Measurements from ENCODE around the gene FHIT. TPM values are rescaled to one million over a fixed set of nuclear protein-coding genes. Genes with fewer than 3 reads are reported as not detected.

Gene FHIT
- total and polyA plus RNA-seq, 4 donors: 2.6 to 21.3 (median 8.7) TPM

DNA sequence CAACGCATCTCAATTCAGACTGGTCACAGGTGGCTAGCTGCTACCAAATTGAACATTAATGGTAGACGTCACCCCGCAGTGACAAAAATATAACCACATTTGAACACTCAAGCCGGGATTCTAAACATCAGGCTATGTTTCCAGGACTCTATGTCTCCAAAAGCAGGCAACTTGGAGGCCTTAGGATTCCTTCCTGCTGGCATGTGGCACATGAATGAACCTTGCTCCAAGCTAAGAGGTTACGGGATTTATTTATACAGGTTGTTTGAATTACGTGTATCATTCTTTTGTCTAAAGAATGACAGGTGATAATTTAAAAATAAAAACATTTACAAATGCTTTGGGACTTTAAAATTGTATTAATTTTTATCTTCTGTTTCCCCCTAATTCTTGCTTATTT lies 1337.0 kb downstream of the FHIT start:
- Histone ChIP-seq H3K27ac (ENCODE audit: low read depth in 1 of 2, low read length in 1 of 2) (no peak overlapping the region), H3K27me3 (ENCODE audit: control insufficient read depth in 3 of 3, insufficient read depth in 3 of 3, low read length in 2 of 3) (no peaks in the 10 kb centered on the region), H3K4me1 (ENCODE audit: control insufficient read depth in 5 of 5, insufficient read depth in 5 of 5, low read length in 5 of 5) (no peaks in the 10 kb centered on the region), H3K9ac (ENCODE audit: insufficient read depth in 1 of 2, low read length in 2 of 2) (no peak overlapping the region), H3K9me3 (ENCODE audit: control insufficient read depth in 4 of 4, insufficient read depth in 3 of 4, low read length in 3 of 4) (no peaks in the 10 kb centered on the region), H3K36me3 (ENCODE audit: control insufficient read depth in 4 of 4, insufficient read depth in 4 of 4, low read length in 4 of 4) (no peaks in the 10 kb centered on the region), H3K4me3 (no peak overlapping the region)
- no peak for DNase-seq
- WGBS, 2 donors: 86 to 92% methylated on average over 6 of the region's 6 CpGs
- TF ChIP-seq, protein P1, sequence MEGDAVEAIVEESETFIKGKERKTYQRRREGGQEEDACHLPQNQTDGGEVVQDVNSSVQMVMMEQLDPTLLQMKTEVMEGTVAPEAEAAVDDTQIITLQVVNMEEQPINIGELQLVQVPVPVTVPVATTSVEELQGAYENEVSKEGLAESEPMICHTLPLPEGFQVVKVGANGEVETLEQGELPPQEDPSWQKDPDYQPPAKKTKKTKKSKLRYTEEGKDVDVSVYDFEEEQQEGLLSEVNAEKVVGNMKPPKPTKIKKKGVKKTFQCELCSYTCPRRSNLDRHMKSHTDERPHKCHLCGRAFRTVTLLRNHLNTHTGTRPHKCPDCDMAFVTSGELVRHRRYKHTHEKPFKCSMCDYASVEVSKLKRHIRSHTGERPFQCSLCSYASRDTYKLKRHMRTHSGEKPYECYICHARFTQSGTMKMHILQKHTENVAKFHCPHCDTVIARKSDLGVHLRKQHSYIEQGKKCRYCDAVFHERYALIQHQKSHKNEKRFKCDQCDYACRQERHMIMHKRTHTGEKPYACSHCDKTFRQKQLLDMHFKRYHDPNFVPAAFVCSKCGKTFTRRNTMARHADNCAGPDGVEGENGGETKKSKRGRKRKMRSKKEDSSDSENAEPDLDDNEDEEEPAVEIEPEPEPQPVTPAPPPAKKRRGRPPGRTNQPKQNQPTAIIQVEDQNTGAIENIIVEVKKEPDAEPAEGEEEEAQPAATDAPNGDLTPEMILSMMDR (IDR thresholded peaks at IDR 0.05; ENCODE audit: control extremely low read depth, extremely low read depth): no peak
- ATAC-seq (ENCODE audit: insufficient read depth, low FRiP score): no peak

DNA sequence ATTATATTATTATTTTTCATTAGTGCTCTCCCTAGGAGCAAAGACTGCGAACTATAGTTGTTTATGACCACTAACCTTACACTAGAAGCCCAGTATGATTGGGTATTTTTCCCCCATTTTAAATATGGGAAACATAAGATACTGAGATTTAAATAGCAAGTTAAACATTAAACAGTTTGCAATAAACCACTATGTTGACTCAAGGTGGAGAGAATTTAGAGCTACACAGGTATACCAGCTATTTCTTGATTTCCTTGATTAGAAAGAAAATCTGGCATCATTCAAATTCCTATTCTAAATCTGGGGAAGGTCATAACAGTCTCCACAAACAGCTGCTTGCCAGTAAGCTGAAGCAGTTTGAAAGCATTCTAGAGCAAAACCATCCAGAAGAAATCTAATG lies 1337.6 kb downstream of the FHIT start:
- no peak overlapping the region for H3K9ac ChIP-seq (ENCODE audit: insufficient read depth in 1 of 2, low read length in 2 of 2)
- no peaks in the 10 kb centered on the region for H3K27me3 ChIP-seq (ENCODE audit: control insufficient read depth in 3 of 3, insufficient read depth in 3 of 3, low read length in 2 of 3)
- no peaks in the 10 kb centered on the region for H3K36me3 ChIP-seq (ENCODE audit: control insufficient read depth in 4 of 4, insufficient read depth in 4 of 4, low read length in 4 of 4)
- DNase-seq (no peak), ATAC-seq (ENCODE audit: insufficient read depth, low FRiP score) (no peak)
- 94 to 95% methylated on average over 1 of the region's 1 CpG for WGBS, 2 donors
- TF ChIP-seq, protein P1 (IDR thresholded peaks at IDR 0.05; ENCODE audit: control extremely low read depth, extremely low read depth): no peak
- no peaks in the 10 kb centered on the region for H3K4me1 ChIP-seq (ENCODE audit: control insufficient read depth in 5 of 5, insufficient read depth in 5 of 5, low read length in 5 of 5)
- no peaks in the 10 kb centered on the region for H3K9me3 ChIP-seq (ENCODE audit: control insufficient read depth in 4 of 4, insufficient read depth in 3 of 4, low read length in 3 of 4)
- no peak overlapping the region for H3K4me3 ChIP-seq
- no peak overlapping the region for H3K27ac ChIP-seq (ENCODE audit: low read depth in 1 of 2, low read length in 1 of 2)

DNA sequence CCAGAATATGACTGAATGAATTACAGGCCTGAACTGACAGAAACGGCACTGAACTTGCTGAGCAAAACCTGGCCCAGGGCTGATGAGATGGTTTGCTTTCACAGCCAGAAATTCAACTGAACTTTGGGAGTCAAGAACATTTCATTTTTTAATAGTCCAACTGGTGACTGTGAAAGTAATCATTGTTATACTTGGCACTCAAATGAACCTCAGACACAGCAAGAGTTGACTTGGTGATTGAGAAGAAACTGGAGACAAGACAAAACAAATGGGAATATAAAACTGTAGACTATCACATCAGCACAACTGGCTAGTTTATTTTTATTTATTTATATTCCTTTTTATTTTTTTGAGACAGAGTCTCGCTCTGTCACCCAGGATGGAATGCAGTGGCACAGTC lies 1342.6 kb downstream of the FHIT start:
- ATAC-seq (ENCODE audit: insufficient read depth, low FRiP score) (no peak), DNase-seq (no peak)
- H3K36me3 ChIP-seq (ENCODE audit: control insufficient read depth in 4 of 4, insufficient read depth in 4 of 4, low read length in 4 of 4): no peaks in the 10 kb centered on the region
- H3K9me3 ChIP-seq (ENCODE audit: control insufficient read depth in 4 of 4, insufficient read depth in 3 of 4, low read length in 3 of 4): no peaks in the 10 kb centered on the region
- no peaks in the 10 kb centered on the region for H3K4me1 ChIP-seq (ENCODE audit: control insufficient read depth in 5 of 5, insufficient read depth in 5 of 5, low read length in 5 of 5)
- H3K4me3 ChIP-seq: no peak overlapping the region
- WGBS, 2 donors: 96% methylated on average over 2 of the region's 2 CpGs
- no peak overlapping the region for H3K9ac ChIP-seq (ENCODE audit: insufficient read depth in 1 of 2, low read length in 2 of 2)
- no peak overlapping the region for H3K27ac ChIP-seq (ENCODE audit: low read depth in 1 of 2, low read length in 1 of 2)
- no peaks in the 10 kb centered on the region for H3K27me3 ChIP-seq (ENCODE audit: control insufficient read depth in 3 of 3, insufficient read depth in 3 of 3, low read length in 2 of 3)
- TF ChIP-seq, protein P1 (IDR thresholded peaks at IDR 0.05; ENCODE audit: control extremely low read depth, extremely low read depth): no peak

DNA sequence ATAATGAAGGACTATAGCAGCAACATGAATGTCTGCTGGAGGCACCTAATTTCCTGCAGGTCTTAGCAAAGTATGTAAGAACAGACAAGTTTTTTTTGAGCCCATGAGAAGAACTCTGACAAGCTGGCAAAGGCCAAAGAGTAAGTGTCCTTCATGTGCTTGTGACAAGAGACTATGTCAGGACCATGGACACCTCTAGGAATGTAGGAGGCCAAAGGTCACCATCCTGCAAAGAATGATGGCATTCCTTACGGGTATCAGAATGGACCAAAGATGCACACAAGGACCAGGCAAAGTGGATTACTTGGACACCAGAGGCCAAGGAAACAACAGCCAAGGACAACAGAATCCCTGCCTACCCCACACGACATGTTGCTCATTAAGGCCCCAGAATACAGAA lies 1343.0 kb downstream of the FHIT start:
- Histone ChIP-seq H3K9ac (ENCODE audit: insufficient read depth in 1 of 2, low read length in 2 of 2) (no peak overlapping the region), H3K9me3 (ENCODE audit: control insufficient read depth in 4 of 4, insufficient read depth in 3 of 4, low read length in 3 of 4) (no peaks in the 10 kb centered on the region), H3K27ac (ENCODE audit: low read depth in 1 of 2, low read length in 1 of 2) (no peak overlapping the region), H3K27me3 (ENCODE audit: control insufficient read depth in 3 of 3, insufficient read depth in 3 of 3, low read length in 2 of 3) (no peaks in the 10 kb centered on the region), H3K36me3 (ENCODE audit: control insufficient read depth in 4 of 4, insufficient read depth in 4 of 4, low read length in 4 of 4) (no peaks in the 10 kb centered on the region), H3K4me1 (ENCODE audit: control insufficient read depth in 5 of 5, insufficient read depth in 5 of 5, low read length in 5 of 5) (no peaks in the 10 kb centered on the region), H3K4me3 (no peak overlapping the region)
- WGBS, 2 donors: 91 to 96% methylated on average over 2 of the region's 2 CpGs
- ATAC-seq (ENCODE audit: insufficient read depth, low FRiP score) (no peak), DNase-seq (no peak)
- TF ChIP-seq, protein P1 (IDR thresholded peaks at IDR 0.05; ENCODE audit: control extremely low read depth, extremely low read depth): no peak

All from lung (tissue), 12 donors.